OCI-LY7 (cell line): ENCODE results near the gene SCYL3.

Experiments
- CTCF ChIP-seq: fragments of 200-600 bp; sonication (generic); conservative IDR thresholded peaks from 2 replicates; pipeline ENCODE4 v1.5.1; 2014; ENCODE audit warnings: mild to moderate bottlenecking, antibody characterized with exemption, low read length, moderate library complexity, mixed read lengths
- EZH2phosphoT487 ChIP-seq: fragments of 200-600 bp; sonication (generic); IDR thresholded peaks from 2 replicates; pipeline ENCODE4 v1.6.1; 2018; ENCODE audit warnings: low read depth, borderline replicate concordance, mild to moderate bottlenecking, mixed run types, antibody characterized with exemption, low read length, moderate library complexity, mixed read lengths

DNA sequence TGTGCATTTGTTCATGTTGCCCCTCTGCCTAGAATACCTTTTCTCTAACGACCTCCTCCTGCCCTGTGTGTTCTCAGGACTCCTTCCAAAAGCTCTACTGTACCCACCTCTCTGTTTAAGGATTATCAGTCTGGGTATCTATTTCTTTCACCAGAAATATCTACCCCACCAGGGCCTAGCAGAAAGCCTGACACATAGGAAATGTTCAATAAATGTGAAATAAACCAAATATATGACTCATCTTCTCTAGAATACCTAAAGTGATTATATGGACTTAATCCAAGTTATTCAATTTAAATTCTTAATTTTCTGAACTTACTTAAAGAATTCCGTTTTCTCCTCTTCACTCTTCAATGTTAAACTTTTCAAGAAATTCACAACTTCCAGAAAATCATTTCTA lies 27.1 kb downstream of the SCYL3 start:
- TF ChIP-seq CTCF, result no peak
- no peak for TF ChIP-seq EZH2phosphoT487
